IMR-90 (cell line): Measurements from ENCODE around the gene UST.

Experiments used
- BHLHE40 ChIP-seq: fragments of 150-350 bp; IDR thresholded peaks from 2 replicates; pipeline ENCODE4 v1.6.1; 2016; ENCODE audit warnings: mild to moderate bottlenecking, low read depth, low read length
- CEBPB ChIP-seq: IDR thresholded peaks from 2 replicates; pipeline ENCODE4 v1.6.1; 2012; ENCODE audit warnings: low read depth, low read length, improper control_type of control experiment
- CTCF ChIP-seq: conservative IDR thresholded peaks from 2 replicates; pipeline ENCODE4 v1.5.1; 2012; ENCODE audit warnings: mild to moderate bottlenecking, low read depth, low read length, improper control_type of control experiment
- FOS ChIP-seq: fragments of 150-350 bp; IDR thresholded peaks from 2 replicates; pipeline ENCODE4 v1.6.1; 2016; ENCODE audit warnings: low read depth, low read length
- POLR2A ChIP-seq: IDR thresholded peaks from 2 replicates; pipeline ENCODE4 v1.6.1; 2012; ENCODE audit warnings: mild to moderate bottlenecking, low read depth, low read length
- RAD21 ChIP-seq: IDR thresholded peaks from 2 replicates; pipeline ENCODE4 v1.6.1; 2012; ENCODE audit warnings: low read length, improper control_type of control experiment
- RCOR1 ChIP-seq: IDR thresholded peaks from 2 replicates; pipeline ENCODE4 v1.6.1; 2012; ENCODE audit warnings: mild to moderate bottlenecking, low read length, improper control_type of control experiment; ENCODE audit not compliant: insufficient replicate concordance
- USF2 ChIP-seq: fragments of 150-350 bp; IDR thresholded peaks from 2 replicates; pipeline ENCODE4 v1.6.1; 2017; ENCODE audit warnings: mild to moderate bottlenecking, antibody characterized with exemption, low read length, low read depth
- TF ChIP-seq, protein P1 (sequence below): fragments of 150-350 bp; IDR thresholded peaks from 2 replicates; pipeline ENCODE4 v1.6.1; 2016; ENCODE audit warnings: low read depth, mild to moderate bottlenecking, low read length, moderate library complexity, borderline replicate concordance

DNA sequence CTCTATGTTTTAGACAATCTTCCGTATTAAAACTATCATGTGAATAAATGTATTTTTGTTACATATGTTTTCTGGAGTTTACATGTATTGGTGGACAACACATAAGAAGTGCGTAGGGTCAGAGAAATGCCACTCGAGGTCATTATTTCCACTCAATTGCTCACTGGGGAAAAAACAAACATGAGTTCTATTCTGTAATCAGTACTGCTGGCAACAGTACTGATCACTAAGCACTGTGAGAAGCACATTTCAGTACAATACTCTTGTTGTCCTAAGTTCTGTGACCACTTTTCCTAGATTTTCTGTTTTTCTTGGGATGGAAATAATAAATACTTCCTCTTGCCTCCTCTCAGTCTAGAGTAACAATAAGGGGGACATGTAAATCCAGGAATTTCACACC is 44.5 kb downstream of the UST start:
- TF ChIP-seq POLR2A (no peak), CTCF (no peak), USF2 (no peak), RCOR1 (no peak), RAD21 (no peak), BHLHE40 (no peak), CEBPB (no peak), FOS (no peak)
- TF ChIP-seq, protein P1, sequence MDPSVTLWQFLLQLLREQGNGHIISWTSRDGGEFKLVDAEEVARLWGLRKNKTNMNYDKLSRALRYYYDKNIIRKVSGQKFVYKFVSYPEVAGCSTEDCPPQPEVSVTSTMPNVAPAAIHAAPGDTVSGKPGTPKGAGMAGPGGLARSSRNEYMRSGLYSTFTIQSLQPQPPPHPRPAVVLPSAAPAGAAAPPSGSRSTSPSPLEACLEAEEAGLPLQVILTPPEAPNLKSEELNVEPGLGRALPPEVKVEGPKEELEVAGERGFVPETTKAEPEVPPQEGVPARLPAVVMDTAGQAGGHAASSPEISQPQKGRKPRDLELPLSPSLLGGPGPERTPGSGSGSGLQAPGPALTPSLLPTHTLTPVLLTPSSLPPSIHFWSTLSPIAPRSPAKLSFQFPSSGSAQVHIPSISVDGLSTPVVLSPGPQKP, result no peak
